Fibroblast of skin of left biceps (primary cell): ENCODE results near the gene PBX4.

Source experiments
- DNase-seq, 2 experiments: peaks; one replicate each; pipeline ENCODE4 v3.0.0-alpha.2; 2013; ENCODE audit warnings: low read depth in 2 of 2

The PBX4 gene

DNA sequence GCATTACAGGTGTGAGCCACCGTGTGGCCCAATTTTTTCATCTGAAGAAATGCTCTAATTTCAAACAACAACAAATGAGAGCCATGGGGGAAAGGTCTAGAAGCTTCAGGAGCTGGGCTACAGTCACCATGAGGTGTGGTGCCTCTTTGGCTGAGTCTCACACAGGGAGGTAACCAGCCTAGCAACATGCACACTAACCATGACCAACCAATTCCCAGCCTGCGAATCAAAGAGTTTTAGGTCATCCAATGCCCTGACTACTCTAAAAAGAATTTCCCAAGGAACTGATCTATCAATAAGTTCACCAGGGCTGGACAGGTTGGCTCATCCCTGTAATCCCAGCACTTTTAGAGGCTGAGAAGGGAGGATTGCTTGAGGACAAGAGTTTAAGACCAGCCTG, 29.9 kb downstream of the PBX4 start:
- DNase-seq, result no peak

GRCh38 chr19:19587771-19588170, 30.7 kb downstream of the PBX4 start:
- DNase-seq, result no peak

- DNase-seq, result no peak
Observed at GRCh38 chr19:19584356-19584755, 34.1 kb downstream of the PBX4 start.

DNA sequence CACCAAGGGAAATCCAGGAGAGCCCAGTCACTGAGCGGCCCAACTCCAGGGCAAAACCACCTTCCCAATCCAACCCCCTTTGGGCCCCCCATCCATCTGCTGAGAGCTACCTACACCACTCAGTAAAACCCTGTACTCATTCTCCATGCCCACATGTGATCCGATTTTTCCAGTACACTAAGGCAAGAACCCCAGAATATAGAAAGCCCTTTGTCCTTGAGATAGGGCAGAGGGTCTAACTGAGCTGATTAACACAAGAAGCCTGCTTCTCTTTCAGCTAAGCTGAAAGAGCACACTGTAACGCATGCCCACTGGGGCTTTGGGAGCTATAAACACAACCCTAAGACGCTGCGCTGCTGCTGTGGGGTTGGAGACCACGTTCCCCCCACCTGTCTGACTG, 36.0 kb downstream of the PBX4 start:
- no peak for DNase-seq

- no peak for DNase-seq
Observed at GRCh38 chr19:19581391-19581790, 37.1 kb downstream of the PBX4 start.

GRCh38 chr19:19580418-19580817, 38.1 kb downstream of the PBX4 start:
- DNase-seq, result no peak

- DNase-seq, result no peak
Observed at GRCh38 chr19:19579533-19580361, 38.7 kb downstream of the PBX4 start.

DNA sequence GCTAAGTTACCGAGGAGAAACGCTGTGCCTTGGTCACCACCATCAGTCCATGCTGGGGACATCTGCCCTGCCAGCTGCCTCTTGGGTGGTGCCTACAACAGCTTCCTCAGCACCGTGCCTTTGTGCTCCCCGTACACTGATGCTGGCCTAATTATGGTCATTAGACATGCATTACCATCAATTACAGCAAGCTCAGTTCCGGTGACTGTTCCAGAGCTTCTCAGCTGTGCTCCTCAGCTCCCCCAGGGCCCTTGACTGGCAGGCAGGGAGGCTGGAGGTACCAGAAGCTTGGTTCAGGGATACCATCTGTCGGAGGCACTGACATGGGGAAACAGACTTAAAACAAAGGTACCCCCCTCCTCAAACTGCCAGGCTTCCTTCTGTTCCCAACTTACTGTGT, 40.2 kb downstream of the PBX4 start:
- no peak for DNase-seq

DNA sequence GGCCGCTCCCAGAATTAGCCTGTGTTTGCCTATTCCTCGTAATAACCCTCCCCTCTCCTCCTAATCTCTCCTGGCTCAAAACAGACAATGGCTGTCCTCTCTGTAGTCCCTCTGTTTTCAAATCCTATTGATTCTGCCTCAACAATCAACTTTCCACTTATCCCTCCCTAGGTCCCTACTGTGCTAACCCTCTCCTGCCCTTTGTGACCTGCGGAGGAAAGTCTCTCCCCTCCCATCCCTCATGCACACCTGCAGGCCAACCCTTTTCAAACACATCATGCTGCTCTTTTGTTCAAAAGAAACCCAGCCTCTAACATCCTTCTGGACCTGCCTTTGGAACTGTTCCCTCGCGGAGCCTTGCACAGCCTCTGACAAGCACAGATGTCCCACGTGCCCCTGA, 43.1 kb downstream of the PBX4 start:
- DNase-seq, result no peak

GRCh38 chr19:19571071-19571786, 47.3 kb downstream of the PBX4 start:
- DNase-seq, result no peak

- DNase-seq, result no peak
Observed at GRCh38 chr19:19570571-19570970, 47.9 kb downstream of the PBX4 start.

GRCh38 chr19:19568802-19569756, 49.4 kb downstream of the PBX4 start:
- no peak for DNase-seq

DNA sequence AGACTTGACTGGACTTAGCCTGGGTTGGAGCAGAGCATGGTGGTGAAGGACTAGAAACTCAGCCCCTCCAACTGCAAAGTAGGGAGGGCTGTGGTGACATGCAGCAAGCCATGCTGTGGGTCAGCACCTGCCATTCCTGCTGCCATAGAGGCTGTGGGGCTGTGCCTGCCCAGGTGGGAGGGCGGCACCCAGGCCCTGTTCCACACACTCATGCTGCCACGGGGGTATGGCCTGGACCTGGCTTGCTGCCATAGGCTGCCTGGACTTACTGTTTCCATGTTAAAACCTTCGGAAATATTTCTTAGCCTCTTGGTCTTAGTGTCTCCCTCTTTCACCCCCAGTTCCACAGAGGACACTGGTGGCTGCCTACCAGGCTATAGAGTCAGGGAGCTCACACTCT, 51.1 kb downstream of the PBX4 start:
- no peak for DNase-seq

- no peak for DNase-seq
Observed at GRCh38 chr19:19566306-19566705, 52.2 kb downstream of the PBX4 start.

GRCh38 chr19:19563348-19563848, 55.1 kb downstream of the PBX4 start:
- no peak for DNase-seq

DNA sequence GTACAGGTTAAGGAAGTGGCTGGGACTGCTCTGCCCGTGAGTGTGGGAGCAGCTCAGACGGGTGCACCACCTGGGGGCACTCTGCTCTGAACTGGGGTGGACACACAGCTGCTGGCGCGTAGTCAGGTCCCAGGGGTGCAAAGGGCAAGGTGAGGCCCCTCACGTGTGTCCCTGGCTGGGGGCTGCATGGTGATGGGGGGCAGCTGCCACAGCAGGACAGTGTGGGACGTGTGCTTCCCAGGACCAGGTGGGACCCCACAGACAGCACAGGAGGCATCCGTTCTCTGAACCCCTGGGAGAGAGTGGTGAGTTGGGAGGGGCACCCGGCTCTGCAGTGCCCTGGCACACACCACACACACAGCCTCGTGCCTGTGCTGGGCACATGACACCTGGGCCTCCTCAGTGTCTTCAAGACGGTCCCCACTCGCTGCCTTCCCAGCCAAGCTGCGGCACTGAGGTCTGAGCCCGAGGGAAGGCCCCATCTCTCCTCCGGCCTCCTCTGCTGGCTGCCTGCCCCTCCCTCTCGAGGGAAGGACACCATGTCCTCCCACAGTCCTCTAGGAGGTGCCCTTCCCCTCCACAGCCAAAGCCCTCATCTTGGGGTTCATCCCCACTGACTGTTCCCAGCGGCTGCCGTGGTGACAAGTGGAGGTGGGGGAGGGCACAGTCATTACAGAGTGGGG, 55.7 kb downstream of the PBX4 start:
- DNase-seq, result no peak

- DNase-seq, result no peak
Observed at GRCh38 chr19:19561946-19562664, 56.4 kb downstream of the PBX4 start.

DNA sequence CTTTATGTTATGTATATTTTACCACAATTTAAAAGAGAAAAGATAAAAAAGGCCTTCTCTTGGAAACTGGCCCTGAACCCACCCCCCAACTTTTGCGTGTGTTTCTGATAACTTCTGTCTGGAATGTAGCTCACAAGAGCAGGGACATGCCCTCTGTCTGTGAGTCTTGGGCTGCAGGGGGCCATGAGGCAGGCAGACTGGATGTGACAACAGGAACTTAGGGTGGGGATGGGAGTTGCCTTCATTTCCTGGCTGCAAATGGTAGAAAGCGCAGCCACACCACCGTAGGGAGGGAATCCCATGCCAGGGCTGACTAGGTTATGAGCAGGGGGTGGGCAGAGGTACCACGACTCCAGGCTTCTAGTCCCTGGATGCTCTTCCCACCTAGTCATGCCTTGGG, 58.6 kb downstream of the PBX4 start:
- DNase-seq, result no peak

- no peak for DNase-seq
Observed at GRCh38 chr19:19558636-19559035, 59.9 kb downstream of the PBX4 start.

DNA sequence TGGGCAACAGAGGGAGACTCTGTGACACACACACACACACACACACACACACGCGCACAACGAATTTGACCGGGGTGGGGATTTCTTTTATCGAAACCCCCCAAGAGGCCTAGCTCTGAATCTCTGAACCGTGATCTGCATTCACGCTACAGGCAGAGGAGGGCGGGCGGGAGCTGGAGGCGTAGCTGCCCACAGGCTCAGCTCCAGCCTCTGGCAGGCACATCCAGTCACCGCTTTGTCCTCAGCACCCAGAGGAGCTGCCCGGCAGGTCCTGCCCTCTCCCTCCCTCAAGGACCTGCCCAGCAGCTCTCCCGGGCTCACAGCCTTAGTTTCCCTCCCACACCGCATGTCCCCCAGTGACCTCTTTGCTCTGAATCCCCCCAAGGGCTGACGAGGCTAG, 60.4 kb downstream of the PBX4 start:
- no peak for DNase-seq
